Measurements from ENCODE around the gene LIPC.
A peak's percentile ranks its signal among the peaks of the same experiment; 100 is the strongest.

The LIPC gene

DNA sequence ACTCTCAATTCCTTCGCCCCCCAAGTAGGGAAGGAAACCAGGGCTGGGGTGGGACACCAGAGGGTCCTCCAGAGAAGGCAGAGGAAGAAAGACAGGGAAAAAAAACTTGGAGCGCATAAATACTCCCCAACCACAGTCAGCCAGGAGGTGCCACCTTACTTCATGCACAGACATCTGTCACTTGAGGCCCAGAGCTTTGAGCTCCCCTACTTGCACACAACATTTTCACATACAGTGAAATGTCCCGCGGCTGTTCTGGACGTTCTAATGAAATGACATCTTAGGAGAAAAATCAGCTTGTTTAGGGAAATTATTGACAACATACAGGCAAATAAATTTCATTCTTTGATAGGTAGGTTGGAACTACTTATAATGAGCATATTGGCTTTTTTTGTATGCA, 113.0 kb downstream of the LIPC start:
- no peak for DNase-seq

DNA sequence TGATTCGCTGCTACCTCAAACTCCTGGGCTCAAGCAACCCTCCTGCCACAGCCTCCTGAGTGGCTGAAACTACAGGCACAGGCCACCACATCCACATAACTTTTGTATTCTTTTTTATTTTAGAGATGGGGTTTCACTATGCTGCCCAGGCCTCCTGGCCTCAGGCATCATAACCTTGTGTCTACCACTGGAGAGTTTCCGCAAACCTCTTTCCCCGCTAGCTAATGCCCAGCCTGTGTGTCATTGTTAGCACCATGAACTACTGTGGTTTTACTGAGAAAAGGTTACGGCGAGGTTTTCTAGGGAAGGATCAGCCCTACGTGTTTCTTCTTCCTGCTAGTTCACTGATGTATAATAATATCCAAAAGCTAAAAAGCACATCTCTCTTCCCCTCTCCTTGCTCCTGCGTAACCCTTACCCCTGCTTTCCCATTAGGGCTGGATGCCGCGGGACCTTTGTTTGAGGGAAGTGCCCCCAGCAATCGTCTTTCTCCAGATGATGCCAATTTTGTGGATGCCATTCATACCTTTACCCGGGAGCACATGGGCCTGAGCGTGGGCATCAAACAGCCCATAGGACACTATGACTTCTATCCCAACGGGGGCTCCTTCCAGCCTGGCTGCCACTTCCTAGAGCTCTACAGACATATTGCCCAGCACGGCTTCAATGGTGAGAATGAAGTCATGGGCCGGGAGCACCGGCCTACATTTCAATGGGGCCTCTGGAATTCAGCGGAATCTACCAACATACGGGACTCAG, 113.7 kb downstream of the LIPC start:
- peak; percentile 75 for DNase-seq

- no peak for DNase-seq
Observed at GRCh38 chr15:58546066-58546591, 114.3 kb downstream of the LIPC start.

DNA sequence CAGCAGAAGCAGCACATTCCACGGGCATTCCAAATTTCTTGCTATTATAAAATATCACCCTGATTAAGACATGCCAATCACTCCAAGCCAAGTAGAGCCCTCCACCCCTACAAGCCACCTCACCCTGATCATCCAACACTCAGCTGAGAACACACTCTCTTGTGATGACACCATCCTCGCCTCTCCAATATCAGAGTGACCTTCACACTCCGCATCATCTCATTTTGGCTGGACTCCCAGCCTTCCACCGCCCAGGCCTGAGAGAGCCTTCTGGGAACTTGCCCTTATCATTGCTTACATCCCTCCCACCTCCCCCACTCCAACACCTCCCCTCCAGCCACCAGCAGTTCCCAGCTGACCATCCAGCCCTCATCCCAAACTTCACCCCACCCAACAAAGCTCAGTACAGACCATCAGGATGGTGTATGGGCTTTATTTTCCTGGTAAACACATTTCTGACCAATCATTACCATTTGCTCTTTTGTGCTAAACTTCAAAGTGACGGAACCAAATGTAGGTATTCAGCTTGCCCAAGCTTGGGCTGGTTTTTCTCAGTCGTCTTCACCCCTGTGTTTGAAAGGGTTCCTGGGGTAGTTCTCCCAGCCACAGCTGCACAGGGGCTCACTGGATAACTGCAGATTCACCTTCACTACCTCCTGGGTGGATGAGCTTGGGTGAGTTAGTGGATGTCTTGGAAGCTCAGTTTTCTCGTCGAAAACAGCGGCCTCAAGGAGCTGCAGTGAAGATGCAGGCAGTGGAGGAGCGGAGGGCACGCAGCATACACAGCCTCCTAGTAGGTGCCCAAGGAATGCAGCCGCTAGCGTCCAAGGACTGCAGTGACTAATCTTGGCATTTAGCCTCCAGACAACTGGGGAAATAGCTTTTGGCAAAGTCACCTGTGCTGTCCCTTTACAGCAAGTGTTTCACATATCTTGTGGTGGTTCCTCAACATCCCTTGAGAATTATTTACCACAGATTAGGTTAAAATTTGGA, 115.1 kb downstream of the LIPC start:
- DNase-seq, result no peak

DNA sequence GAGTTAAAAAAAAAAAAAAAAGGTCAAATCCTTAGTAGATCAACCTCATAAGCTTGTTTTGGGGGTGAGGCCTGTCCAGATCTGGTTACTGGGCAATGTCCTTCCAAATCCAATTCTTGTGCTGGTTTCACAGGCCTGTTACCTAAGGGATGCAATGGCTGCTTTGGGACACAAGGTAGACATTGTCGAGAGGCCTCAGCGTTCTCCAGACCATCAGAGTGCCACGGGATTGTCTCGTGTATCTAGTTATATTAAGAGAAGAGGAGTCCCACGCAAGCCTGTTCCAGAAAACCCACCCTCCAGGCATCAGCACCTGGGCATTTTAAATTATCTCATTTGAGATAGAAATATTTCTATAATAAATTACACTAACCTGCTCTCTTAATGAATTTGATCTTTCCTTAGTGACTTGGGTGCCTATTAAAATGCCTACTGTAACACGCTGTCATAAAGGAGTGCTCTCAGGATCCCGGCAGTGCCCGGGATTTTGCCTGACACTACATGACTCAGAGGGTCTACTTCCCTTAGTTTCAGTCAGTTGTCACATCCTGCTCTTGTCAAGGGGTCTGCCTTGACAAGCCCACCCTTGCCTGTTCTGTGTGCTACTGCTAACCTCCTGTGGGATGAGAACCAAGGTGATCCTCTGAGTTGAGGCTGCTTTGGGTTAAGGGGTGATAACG, 116.0 kb downstream of the LIPC start:
- no peak for DNase-seq

GRCh38 chr15:58548308-58549012, 116.7 kb downstream of the LIPC start:
- no peak for DNase-seq

DNA sequence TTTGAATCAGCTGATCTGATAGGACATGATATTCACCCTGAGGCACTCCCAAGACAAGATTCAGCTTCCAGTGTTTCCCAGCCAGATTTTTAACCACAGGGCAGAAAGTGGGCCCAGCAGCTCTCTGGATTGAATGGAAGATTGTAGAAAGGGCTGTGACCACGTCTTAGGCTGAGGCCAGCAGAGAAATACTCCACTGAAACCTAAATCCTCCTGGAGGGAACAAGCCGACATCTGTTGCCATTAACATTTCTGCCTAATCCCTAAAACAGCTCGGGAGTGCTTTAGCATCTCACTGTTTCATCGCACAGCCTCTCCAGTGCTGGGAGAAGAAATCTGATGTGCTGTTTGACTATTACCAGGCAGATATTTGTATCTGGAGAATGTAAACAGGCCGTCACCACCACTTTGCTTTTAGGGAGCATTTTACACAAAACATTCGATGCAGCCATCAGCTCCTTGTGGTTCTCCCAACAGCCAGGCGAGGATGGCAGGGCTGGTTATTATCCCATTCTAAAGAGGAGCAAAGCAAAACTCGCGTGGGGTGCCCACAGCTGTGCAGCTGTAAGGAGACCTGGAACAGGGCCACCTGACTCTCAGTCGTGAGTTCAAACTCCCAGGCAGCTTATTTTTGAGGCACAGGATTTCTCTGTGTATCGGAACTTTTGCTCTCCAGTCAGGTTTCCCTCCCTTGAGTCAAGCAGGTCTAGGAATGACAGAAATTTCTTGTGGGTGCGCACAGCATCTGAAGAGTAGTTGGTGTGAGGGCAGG, 117.4 kb downstream of the LIPC start:
- no peak for DNase-seq

DNA sequence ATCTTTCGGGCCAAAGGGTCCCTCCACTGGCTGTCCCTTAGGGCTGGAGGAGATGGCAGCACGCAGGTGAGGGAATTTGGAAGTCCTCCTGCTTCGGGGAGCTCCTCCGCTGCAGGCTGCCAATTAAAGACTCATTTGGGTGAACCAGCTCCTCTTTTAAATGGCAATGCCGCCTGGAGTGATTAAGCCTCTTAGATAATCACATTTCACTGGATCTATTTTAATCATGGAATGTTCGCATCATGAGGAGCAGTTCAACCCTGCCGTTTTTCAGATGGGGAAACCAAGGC, 117.9 kb downstream of the LIPC start:
- DNase-seq, result no peak

DNA sequence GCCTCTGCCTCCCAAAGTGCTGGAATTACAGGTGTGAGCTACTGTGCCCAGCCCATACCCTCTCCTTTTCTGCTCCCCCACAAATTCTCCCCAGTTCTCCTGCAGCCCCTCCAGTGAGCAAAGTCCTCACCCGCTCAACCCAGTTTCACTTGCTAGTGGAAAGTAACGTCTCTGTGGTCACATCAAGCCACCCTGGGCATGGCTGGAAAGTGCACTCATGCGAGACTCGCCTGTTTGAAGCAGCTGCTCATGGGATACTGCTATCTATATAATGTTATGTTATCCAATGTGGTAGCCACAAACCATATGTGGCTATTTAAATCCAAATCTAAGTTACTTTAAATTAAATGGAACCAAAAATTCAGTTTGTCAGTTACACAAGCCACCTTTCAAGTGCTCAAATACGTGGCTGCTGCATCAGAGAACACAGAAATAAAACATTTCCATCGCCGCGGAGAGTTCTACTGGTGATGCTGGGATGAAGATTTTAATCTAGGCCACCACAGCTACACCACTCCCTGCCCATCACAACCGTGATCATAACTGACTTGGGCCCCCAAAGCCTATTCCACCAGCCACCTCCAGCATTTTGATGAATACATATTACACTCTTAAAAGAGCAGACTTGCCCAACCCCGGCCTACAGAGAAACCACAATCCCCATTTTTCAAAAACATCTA, 119.4 kb downstream of the LIPC start:
- peak; percentile 49 for DNase-seq

- DNase-seq, result peak; percentile 35
Observed at GRCh38 chr15:58551764-58552504, 120.1 kb downstream of the LIPC start.

DNA sequence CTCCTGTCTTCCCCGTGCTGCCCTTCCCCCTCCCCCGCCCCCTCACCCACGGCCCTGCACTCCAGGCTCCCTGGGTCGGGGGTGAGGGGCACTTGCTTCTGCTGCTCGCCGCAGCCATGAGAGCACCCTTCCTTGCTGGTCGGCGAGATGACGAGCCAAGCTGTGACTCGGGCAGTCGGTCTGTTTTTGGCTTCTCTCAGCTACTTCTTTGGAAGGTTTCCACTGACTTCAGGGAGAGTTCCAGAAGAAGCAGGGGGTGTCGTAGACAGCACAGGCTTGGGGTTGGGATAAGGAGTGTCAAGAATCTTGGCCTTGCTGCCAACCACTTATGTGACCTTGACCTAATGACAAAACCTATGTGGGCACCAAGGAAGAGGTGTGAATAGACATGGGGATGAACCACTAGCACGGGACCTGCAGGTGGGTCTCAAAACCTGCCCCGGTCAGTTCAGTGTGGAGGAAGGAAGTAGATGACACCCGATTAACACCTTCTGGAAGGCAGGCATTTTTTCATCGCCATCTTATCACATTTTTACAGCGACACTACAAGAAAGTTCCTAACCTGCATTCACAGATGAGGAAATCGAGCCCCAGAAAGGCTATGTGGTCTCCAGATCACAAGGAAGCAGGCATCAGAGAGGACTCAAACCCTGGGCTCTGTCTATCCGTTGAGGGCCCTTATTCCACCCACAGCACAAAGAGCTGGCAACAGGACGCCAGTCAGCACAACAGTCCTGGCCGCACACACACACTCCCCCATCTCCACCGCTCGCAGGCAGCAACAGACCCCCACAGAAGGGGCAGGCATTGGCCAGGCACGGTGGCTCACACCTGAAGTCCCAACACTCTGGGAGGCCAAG, 120.9 kb downstream of the LIPC start:
- DNase-seq, result no peak

- no peak for DNase-seq
Observed at GRCh38 chr15:58553365-58553918, 121.7 kb downstream of the LIPC start.

GRCh38 chr15:58554758-58555157, 123.0 kb downstream of the LIPC start:
- DNase-seq, result no peak

- no peak for DNase-seq
Observed at GRCh38 chr15:58555162-58556027, 123.6 kb downstream of the LIPC start.

DNA sequence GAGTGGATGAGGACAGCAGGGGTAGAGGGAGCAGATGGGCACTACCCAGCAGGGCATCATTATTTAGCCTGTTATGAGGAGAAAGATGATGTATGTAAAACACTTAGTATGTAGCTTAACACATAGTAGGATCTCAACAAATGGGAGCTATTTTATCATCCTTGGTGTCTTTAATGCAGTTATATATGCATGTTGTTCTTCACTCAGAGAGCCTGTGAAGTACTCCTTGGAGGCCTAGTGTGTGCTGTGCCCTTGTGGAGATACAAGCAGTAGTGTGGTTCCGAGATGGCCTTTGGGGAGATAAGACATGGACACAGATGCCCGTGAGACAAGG, 124.2 kb downstream of the LIPC start:
- DNase-seq, result no peak

- DNase-seq, result no peak
Observed at GRCh38 chr15:58556541-58556940, 124.8 kb downstream of the LIPC start.

GRCh38 chr15:58558777-58559176, 127.0 kb downstream of the LIPC start:
- no peak for DNase-seq

DNA sequence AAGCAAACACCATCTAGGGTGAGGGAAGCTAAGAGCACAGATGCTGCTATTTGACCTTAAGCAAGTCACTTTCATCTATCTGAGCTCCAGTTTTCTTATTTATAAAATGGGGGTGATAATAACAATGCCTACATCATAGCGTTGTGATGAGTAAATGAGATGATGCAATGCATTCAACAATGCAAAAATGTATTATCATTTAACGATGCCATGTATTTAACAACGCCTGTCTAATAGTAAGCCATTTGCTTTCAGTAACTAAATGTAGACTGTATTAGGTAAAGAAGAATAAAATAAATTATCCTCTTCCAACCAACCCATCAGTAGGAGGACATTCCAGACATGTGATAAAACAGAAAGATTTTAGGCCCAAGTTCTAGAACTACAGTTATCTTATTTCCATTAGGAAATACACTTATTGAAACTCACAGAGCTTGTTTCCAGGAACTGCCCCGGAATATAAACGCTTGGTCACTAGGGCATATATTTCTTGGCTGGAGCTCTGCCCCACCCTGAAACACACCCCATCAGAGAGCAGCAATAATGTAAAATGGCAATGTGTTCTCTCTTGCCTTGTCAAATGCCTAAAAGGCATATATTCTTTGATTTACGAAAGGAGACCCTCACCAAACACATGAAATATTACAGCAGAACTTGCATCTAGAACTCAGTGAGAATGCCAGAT, 128.3 kb downstream of the LIPC start:
- no peak for DNase-seq

Measured in GF-D8 (cell line).